ENCODE results near the gene CAMK4. TPM values are rescaled to one million over a fixed set of nuclear protein-coding genes. Genes with fewer than 3 reads are reported as not detected.

CAMK4 gene
- total RNA-seq, 1 donor, result 1.3 TPM

GRCh38 chr5:111478898-111479297 lies 254.7 kb downstream of the CAMK4 start:
- TF ChIP-seq CTCF (IDR thresholded peaks at IDR 0.05; ENCODE audit: insufficient read depth, low read depth, low read length), result no peak
- H3K4me3 ChIP-seq (ENCODE audit: low read depth, low read length), result no peak overlapping the region
- DNase-seq (ENCODE audit: low read depth), result no peak

GRCh38 chr5:111480346-111480745 lies 256.2 kb downstream of the CAMK4 start:
- no peak for TF ChIP-seq CTCF (IDR thresholded peaks at IDR 0.05; ENCODE audit: insufficient read depth, low read depth, low read length)
- no peak overlapping the region for H3K4me3 ChIP-seq (ENCODE audit: low read depth, low read length)
- no peak for DNase-seq (ENCODE audit: low read depth)

GRCh38 chr5:111486055-111486454 lies 261.9 kb downstream of the CAMK4 start:
- DNase-seq (ENCODE audit: low read depth), result peak; percentile 24
- TF ChIP-seq CTCF (IDR thresholded peaks at IDR 0.05; ENCODE audit: insufficient read depth, low read depth, low read length), result no peak
- H3K4me3 ChIP-seq (ENCODE audit: low read depth, low read length), result no peak overlapping the region

- no peak overlapping the region for H3K4me3 ChIP-seq (ENCODE audit: low read depth, low read length)
- no peak for DNase-seq (ENCODE audit: low read depth)
- TF ChIP-seq CTCF (IDR thresholded peaks at IDR 0.05; ENCODE audit: insufficient read depth, low read depth, low read length), result no peak
These were observed 262.7 kb downstream of the CAMK4 start for GRCh38 chr5:111486926-111487325.

- H3K4me3 ChIP-seq (ENCODE audit: low read depth, low read length), result no peak overlapping the region
- TF ChIP-seq CTCF (IDR thresholded peaks at IDR 0.05; ENCODE audit: insufficient read depth, low read depth, low read length), result no peak
- peak; percentile 61 for DNase-seq (ENCODE audit: low read depth)
These were observed 264.2 kb downstream of the CAMK4 start for GRCh38 chr5:111488353-111488752.

- DNase-seq (ENCODE audit: low read depth), result no peak
- no peak overlapping the region for H3K4me3 ChIP-seq (ENCODE audit: low read depth, low read length)
- no peak for TF ChIP-seq CTCF (IDR thresholded peaks at IDR 0.05; ENCODE audit: insufficient read depth, low read depth, low read length)
These were observed 268.8 kb downstream of the CAMK4 start for GRCh38 chr5:111493031-111493430.

- DNase-seq (ENCODE audit: low read depth), result no peak
- H3K4me3 ChIP-seq (ENCODE audit: low read depth, low read length), result no peak overlapping the region
- no peak for TF ChIP-seq CTCF (IDR thresholded peaks at IDR 0.05; ENCODE audit: insufficient read depth, low read depth, low read length)
These were observed 270.3 kb downstream of the CAMK4 start for GRCh38 chr5:111494355-111494999.

All from fibroblast of villous mesenchyme (primary cell).